ENCODE measurements around the gene CALML4. TPM values are rescaled to one million over a fixed set of nuclear protein-coding genes. Genes with fewer than 3 reads are reported as not detected.
"Not testable (repeated sequence)": the region's sequence is repeated elsewhere in the genome, so short reads cannot be mapped to it uniquely, and the experiment has no call there.

CALML4 gene
- total RNA-seq, 4 donors from 2014 or later, result 57.8 to 153 (median 126) TPM

GRCh38 chr15:68203956-68204355 is 1.2 kb downstream of the CALML4 start:
- no peaks in the 10 kb centered on the region for H3K9me3 ChIP-seq
- peak in 1 of 3 donors; percentile 37 for DNase-seq
- no peaks in the 10 kb centered on the region for H3K27me3 ChIP-seq
- H3K4me3 ChIP-seq, result peak overlapping the region in 3 of 4 donors; percentile 28 to 63 (median 57)
- peak overlapping the region in 3 of 4 donors; percentile 72 to 90 (median 84) for H3K27ac ChIP-seq
- H3K4me1 ChIP-seq, result peaks cover 0 to 40% (median 0%) of the 10 kb centered on the region in 4 donors
- TF ChIP-seq CTCF (IDR thresholded peaks at IDR 0.05) (no peak), POLR2A (IDR thresholded peaks at IDR 0.05) (no peak)
- H3K36me3 ChIP-seq, result no peaks in the 10 kb centered on the region

DNA sequence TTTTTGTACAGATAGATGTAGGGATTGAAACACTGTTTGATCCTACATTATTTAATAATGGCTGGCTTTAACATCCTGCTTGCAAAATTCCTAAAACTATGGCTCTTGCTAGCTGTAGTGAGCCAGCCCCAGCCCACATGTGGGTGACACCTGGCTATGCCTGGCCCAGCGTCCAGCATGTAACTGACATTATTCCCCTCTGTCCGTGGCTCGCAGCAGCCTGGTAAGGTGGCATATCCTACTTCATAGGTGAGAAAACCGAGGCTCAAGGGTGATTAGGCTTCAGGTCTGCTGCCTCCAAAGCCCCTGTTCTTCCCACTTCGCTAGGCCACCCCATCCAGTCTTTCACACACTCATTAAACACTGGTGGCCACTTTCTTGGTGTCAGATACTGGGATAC is 1.6 kb downstream of the CALML4 start:
- H3K36me3 ChIP-seq, result no peaks in the 10 kb centered on the region
- peak overlapping the region in 3 of 4 donors; percentile 28 to 63 (median 57) for H3K4me3 ChIP-seq
- peaks cover 0 to 40% (median 0%) of the 10 kb centered on the region in 4 donors for H3K4me1 ChIP-seq
- no peaks in the 10 kb centered on the region for H3K27me3 ChIP-seq
- peak in 1 of 3 donors; percentile 44 for DNase-seq
- peak overlapping the region in 1 of 4 donors; percentile 72 for H3K27ac ChIP-seq
- TF ChIP-seq CTCF (IDR thresholded peaks at IDR 0.05) (no peak), POLR2A (IDR thresholded peaks at IDR 0.05) (no peak)
- H3K9me3 ChIP-seq, result no peaks in the 10 kb centered on the region

- H3K27ac ChIP-seq, H3K27me3 ChIP-seq, H3K36me3 ChIP-seq, H3K9me3 ChIP-seq, DNase-seq: not testable (repeated sequence)
- Histone ChIP-seq H3K4me3 (peak overlapping the region in 1 of 4 donors; percentile 57), H3K4me1 (peaks cover 0 to 40% (median 0%) of the 10 kb centered on the region in 4 donors)
Measured at GRCh38 chr15:68202994-68203393, 2.1 kb downstream of the CALML4 start.

- H3K4me3 ChIP-seq, result peak overlapping the region in 1 of 4 donors; percentile 10
- peaks cover 0 to 40% (median 0%) of the 10 kb centered on the region in 4 donors for H3K4me1 ChIP-seq
- no peak for DNase-seq
- peaks cover 0 to 14% (median 0%) of the 10 kb centered on the region in 3 donors for H3K36me3 ChIP-seq
- H3K27me3 ChIP-seq, result no peaks in the 10 kb centered on the region
- H3K27ac ChIP-seq, result no peak overlapping the region
- no peaks in the 10 kb centered on the region for H3K9me3 ChIP-seq
- no peak for TF ChIP-seq POLR2A (IDR thresholded peaks at IDR 0.05)
- no peak for TF ChIP-seq CTCF (IDR thresholded peaks at IDR 0.05)
Measured at GRCh38 chr15:68201879-68202261, 3.3 kb downstream of the CALML4 start.

DNA sequence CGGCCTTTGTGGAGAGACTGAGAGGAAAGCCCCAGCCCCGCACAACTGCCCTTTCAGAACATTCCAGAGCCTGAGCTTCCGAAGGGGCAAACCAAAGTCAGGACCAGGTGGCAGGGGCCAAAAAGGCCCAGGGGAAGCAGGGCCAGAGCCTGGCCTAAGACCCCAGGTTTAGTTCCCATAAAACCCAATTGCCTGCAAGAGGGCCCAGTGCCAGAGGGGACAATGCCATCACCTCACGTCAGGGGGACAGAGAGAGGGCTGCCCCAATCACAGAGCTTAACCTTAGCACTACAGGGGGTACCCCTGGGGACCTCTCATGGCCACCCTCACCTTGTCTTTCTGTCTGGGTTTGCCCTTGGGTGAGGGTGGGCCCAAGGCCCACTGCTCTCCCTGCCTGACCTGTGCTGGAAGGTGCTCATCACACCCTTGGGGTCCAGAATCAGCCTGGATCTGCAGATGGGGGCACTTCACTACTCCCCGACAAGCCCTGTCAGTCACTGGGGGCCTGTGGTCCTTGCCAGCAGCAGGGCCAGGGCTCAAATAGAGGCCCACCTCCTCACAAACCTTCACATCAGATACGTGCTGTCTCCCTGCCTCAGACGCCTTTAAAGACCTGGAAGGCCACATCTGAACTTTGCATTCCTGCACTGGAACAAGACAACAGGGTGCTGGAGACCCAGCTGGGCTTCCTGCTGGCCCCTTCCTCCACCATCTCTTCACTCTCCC is 3.8 kb downstream of the CALML4 start:
- peak in 1 of 3 donors; percentile 33 for DNase-seq
- no peak for TF ChIP-seq CTCF (IDR thresholded peaks at IDR 0.05)
- no peak for TF ChIP-seq POLR2A (IDR thresholded peaks at IDR 0.05)
- Histone ChIP-seq H3K4me3 (no peak overlapping the region), H3K27ac (no peak overlapping the region), H3K9me3 (no peaks in the 10 kb centered on the region), H3K36me3 (peaks cover 0 to 18% (median 0%) of the 10 kb centered on the region in 3 donors), H3K27me3 (no peaks in the 10 kb centered on the region), H3K4me1 (peaks cover 0 to 36% (median 0%) of the 10 kb centered on the region in 4 donors)

All from Peyer's patch (tissue), 4 donors.